Renal cortex interstitium (tissue), 11 donors: ENCODE data around the gene CLN3. TPM values are rescaled to one million over a fixed set of nuclear protein-coding genes. Genes with fewer than 3 reads are reported as not detected.
A peak's percentile ranks its signal among the peaks of the same experiment; 100 is the strongest.
"Not testable (repeated sequence)": the region's sequence is repeated elsewhere in the genome, so short reads cannot be mapped to it uniquely, and the experiment has no call there.

Experiments used
- DNase-seq, 11 donors: peaks; one replicate each; pipeline ENCODE4 v3.0.0-alpha.2; 2013; ENCODE audit warnings: low read depth in 9 of 11, low spot score in 4 of 11; ENCODE audit errors: extremely low read depth in 1 of 11
- polyA plus RNA-seq, 3 donors: library from polyadenylated mRNA; unstranded; fragments of 120-200 nt; gene quantifications; one replicate each; pipeline ENCODE4 v1.2.1, GENCODE V29; 2013; ENCODE audit not compliant: insufficient read length in 3 of 3

The CLN3 gene
- polyA plus RNA-seq, 3 donors, result 30.4 to 34.2 (median 32.8) TPM

DNA sequence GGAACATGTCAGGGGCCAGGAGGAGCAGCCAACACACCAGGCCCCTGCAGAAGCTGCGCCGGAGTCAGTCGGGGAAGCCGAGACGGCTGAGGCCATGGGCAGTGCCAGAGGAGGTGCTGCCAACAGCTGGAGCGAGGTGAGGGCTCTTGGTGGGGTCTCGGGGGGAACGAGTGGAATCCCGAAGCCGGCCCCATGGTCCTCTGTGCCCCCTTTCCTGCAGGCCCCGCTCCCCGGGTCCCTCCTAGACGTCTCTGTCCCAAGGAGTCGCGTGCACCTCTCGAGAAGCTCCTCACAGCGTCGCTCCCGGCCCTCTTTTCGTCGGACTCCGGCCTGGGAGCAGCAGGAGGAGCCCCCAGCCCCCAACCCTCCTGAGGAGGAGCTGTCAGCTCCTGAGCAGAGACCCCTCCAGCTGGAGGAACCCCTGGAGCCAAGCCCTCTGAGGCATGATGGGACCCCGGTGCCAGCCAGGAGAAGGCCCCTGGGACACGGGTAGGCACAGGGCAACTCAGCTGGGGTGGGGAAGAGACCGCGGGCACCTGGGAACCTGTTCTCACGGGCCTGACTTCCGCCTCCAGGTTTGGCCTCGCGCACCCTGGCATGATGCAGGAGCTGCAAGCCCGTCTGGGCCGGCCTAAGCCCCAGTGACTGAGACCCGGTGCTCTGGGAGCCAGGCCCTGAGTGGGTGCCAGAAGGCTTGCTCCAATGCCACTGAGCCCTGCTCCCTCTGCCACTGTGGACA, 6.2 kb upstream of the CLN3 start:
- DNase-seq, result no peak

DNA sequence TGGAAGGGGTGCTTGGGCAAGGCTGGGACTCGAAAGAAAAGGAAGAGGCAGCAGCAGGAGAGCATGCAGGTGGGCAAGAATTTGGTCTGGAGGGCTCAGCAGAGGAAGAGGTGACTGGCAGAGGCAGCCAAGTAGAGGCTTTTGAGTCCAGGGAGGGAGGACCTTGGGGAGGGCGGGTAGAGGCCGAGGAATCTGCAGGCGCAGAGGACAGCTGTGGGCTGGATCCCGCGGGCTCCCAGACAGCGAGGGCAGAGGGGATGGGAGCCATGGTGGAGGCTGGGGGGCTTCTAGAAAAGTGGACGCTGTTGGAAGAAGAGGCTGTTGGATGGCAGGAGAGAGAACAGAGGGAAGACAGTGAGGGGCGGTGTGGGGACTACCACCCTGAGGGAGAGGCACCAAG, 5.5 kb upstream of the CLN3 start:
- no peak for DNase-seq

DNA sequence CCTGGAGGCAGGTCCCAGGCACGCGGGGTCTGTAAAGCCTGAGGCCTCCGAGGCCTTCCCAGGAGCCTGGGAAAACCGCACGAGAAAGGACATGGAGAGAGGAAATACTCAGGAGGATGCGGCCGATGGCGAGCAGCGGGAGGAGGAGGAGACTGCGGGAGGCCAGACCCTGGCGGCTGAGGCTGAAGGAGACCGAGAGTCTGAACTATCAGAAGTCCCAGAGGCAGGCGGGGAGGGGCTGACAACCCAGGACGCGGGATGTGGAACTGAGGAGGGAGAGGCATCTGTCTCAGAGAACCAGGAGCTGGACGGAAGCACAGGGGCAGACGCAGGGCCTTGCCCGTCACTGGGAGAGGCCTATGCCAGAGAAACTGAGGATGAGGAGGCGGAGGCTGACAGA, 5.0 kb upstream of the CLN3 start:
- no peak for DNase-seq

DNA sequence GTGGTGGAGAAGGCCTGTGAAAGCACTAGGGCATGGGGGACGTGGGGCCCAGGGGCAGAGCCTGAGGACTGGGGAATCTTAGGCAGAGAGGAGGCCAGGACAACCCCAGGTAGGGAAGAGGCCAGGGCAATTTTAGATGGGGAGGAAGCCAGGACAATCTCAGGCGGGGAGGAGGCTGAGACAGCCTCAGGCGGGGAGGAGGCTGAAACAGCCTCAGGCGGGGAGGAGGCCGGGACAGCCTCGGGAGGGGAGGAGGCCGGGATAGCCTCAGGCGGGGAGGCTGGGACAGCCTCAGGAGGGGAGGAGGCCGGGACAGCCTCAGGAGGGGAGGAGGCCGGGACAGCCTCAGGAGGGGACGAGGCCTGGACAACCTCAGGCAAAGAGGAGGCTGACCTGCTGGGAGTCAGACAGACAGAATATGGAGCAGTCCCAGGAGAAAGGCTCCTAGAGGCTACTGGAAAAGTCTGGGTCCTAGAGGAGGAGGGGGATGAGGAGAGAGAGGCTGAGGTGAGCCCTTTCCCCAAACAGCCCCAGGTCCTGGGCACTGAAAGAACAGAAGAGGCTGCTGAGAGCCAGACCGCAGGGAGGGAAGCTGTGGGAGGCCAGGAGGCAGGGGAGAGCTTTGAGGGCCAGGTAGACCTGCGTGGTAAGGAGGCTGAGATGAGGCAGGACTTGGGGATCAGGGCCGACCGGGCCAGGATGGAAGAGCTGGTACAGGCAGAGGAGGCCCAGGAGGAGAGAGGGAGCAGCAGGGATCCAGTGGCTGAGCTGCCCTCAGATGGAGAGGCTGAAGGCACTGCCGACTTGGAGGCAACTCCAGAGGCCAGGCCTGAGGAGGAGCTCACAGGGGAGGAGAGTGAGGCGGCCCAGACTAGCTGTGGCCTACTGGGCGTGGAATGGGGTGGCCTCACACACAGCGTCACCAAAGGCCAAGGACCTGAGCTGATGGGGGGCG, 4.2 kb upstream of the CLN3 start:
- DNase-seq, result no peak

DNA sequence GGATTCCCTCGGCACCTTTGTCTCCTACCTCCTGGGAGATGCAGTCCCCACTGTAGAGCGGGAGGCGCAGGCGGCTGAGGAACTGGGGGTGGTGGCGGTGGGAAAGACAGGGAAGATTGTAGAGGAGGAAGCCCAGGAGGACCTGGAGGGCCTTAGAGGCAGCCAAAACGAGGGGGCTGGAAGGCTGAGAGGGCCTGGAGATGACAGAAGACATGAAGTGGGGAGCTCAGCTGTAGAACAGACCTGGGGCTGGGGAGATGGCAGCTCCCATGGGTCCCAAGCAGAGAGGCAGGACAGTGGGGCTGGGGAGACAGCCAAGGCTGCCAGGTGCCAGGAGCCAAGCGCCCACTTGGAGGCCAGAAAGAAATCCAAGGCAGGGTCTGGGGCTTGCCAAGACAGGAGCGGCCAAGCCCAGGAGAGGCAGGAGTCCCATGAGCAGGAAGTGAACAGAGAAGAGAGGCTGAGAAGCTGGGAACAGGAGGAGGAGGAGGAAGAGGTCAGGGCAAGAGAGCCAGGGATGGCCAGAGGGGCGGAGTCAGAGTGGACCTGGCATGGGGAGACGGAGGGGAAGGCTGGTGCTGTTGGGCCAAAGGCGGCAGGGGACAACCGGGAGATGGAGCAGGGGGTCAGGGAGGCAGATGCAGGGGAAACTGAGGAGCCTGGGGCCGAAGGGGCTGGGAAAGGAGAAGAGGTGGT, 3.4 kb upstream of the CLN3 start:
- no peak for DNase-seq

DNA sequence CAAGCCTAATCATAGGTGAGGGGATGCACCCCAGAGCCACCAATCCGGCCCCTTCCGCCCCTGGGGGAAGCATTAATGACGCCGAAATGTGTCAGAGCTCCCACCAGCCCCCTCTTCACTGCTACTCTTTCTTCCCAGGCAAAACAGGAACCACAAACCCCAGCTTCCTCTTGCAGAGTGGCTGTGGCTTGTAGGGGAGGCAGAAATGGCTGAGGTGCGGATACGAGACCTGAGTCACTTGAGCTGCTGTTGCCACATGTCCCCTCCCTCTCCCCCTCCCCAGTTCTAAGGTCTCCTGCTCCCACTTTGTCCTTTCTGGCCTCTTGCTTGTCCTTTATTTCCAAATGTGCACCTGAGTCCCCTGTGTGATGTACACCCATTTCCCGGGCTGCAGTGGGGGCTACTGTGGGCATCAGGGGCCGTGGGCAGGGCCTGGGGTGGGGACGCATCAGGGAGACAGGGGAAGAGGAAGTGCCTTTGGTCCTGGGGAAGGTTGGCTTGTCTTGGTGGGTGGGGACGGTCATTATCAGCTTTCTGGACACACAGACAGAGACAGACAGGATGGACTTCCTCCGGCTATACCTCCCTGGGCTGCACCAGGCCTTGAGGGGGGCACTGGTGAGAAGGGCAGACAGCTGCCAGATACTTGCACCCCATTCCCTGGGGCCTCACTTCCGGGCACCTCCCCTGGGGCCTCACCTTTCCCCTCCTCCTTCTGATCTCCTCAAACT, 2.4 kb upstream of the CLN3 start, which contains the start of gene APOBR:
Gene APOBR (plus strand): TSS at position 523 of the 731 bp plus-strand sequence. CDS start 39 bp downstream, at position 562.
- DNase-seq, result no peak

DNA sequence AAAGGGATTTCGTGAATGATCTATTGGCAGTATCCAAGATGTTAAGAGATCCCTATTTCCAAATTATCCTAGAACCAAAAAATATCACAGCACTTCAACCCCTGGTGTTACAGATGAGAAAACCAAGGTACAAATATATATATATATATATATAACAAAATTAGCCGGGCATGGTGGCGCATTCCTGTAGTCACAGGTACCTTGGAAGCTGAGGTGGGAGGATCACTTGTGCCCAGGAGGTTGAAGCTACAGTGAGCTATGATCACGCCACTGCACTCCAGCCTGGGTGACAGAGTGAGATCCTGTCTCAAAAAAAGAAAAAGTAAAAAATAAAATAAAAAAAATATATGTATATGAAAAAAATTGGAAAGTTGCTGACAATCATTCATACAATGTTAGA, 637 bp upstream of the CLN3 start:
- DNase-seq, result no peak

DNA sequence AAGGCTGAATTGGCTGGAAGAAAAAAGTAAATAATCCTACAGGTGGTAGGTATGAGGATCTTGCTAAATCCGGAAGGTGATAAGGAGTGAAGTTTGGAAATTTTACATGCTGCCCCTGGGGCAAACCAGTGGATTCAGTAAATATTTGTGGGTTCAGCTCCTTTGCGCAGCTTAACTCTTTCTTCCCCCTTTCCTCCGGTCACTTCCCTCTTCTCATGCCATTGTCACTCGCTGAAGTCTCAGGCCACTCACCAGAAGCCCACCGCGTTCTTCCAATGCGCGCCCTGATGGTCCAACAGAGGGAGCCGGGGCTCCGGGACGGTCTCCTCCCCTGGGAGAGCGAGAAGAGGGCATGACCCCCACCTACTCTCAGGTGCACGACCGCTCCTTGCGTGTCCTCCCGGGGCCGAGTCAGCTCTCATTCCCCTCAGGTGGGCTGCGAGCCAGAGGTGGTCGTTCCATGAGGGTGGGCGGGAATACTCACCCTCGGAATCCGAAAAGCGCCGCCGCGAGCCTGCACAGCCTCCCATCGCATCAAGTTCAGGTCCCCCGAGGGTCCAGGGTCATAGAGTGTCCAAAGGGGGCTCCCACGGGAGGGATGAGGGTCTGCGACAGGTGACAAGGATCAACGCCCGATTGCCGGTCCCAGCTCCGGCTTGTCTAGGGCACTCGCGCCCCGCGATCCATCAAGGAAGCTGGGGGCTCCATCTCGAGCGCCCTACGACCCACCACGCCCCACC, 474 bp downstream of the CLN3 start:
- DNase-seq, result peak in 3 of 11 donors; percentile 7 to 18 (median 10)

DNA sequence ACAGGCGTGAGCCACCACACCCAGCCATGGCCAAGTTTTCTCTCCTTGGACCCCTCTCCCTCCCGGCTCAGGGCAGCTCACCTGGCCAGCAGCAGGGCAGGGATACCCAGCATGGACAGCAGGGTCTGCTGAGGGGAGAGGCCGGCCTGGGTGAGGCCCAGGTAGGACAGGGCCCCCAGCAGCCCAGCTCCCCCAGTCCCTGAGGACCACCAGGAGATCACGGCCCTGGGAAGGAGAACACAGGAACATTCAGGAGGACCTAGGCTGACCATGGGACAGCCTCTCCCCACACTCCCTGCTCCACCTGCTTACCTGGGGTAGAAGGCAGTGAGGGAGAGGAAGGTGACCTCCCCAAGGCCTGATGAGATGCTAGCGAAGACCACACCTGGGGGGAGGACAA, 5.6 kb downstream of the CLN3 start:
- no peak for DNase-seq

DNA sequence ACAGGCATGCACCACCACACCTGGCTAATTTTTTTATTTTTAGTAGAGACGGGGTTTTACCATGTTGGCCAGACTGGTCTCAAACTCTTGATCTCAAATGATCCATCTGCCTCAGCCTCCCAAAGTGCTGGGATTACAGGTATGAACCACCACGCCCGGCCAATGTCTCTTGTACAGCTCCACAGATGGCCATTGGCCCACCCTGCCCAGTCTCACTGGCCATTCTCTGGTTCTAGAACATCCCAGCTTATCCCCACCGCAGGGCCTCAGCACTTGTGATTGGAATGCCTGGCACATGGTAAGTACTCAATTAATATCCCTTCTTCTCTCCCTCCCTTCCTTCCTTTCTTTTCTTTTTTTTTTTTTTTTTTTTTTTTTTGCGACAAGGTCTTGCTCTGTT, 8.5 kb downstream of the CLN3 start:
- not testable (repeated sequence) for DNase-seq

DNA sequence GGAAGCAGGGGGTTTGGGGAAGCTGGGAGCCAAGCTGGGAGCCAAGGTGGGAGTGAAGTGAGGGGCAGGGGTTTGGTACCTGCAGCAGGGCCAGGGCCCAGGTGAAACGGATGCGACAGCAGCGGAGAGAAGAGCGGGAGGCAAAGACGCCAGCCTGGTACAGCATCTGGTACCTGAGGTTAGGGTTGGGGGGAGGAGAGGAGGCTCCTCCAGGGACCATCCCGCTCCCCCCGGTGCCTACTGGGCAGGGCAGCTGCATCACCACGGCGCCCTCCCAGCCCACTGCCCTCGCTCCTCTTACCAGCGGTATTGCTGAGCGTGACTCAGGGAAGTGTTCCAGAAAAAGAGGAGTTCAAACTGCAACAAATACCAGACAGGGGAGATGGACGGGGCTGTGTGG, 9.8 kb downstream of the CLN3 start:
- no peak for DNase-seq

DNA sequence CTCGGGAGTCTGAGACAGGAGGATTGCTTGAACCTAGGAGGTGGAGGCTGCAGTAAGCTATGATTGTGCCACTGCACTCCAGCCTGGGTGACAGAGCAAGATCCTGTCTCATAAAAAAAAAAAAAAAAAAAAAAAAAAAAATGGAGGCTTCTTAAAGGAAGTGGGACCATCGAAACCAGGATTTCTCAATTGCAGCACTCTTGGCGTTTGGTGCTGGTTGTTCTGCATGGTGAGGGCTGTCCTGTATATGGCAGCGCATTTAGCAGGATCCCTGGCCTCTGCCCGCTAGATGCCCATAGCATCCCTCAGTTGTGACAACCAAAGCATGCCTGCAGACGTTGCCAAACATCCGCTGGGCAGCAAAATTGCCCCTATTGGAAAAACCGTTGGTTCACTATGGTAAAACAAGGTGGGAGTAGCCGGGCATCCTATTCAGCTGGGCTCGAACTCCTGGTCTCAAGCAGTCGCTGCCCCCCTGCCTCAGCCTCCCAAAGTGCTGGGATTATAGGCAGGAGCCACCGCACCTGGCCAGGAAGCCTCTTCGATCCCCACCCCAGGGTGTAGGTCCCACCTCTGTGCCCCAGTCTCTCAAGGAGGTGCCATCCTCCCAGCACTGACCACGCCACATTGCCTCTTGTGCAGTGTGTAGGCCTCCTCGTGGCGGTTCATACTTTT, 13.2 kb downstream of the CLN3 start:
- no peak for DNase-seq

DNA sequence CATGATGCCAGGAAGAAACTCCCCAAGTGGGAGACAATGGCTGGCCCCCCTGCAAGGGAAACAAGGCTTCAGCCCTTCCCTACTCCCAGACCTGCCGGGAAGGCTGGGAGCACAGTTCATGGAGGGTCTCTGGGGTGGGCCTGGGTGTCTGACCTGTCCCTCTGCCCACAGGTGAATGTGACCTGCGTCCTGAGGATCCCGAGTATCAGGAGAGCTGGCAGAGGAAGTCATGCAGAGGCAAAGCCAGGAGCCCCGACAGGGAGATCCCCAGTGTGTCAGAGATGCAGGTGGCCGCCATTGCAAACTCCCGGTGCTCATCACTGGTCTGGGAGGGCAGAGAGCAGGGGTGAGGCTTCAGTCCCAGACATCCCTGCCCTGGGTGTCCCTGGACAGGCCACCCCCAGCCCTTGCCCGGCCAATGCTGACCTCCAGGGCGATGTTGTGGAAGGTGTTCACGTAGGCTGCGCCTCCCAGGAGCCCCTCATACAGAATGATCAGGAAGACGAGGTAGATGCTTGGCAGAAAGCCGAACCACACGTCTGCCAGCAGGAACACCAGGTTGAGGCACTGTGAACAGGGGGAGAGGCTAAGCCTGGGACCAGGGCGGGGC, 14.5 kb downstream of the CLN3 start:
- no peak for DNase-seq

DNA sequence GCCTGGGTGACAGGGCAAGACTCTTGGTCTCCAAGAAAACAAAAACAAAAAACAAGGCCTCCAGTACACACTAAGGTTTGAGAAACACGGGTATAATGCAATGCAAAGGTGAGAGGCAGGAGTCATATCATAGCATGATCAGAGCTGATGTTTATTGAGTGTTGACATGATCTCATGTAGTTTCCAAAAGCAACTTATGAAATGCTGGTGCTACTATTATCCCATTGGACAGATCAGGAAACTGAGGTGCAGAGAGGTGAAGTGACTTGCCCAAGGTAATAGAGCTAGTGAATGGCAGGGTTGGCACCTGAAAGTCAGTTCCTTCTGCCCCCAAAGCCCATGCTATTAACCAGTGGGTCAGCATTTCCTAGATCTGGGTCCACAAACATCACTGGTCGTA, 16.7 kb downstream of the CLN3 start:
- DNase-seq, result no peak

DNA sequence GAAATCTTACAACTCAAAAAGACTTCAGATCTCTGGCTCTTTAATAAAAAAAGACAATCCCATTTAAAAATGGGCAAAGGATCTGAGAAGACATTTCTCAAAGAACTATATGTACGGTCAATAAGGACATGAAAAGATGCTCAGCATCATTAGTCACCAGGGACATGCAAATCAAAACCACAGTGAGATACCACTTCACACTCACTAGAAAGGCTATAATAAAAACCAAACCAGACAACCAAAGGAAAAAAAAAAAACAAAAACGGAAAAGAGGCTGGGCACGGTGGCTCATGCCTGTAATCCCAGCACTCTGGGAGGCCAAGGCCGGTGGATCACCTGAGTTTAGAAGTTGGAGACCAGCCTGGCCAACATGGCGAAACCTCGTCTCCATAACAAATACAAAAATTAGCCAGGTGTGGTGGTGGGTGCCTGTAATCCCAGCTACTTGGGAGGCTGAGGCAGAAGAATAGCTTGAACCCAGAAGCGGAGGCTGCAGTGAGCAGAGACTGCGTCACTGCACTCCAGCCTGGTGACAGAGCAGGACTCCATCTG, 18.1 kb downstream of the CLN3 start:
- no peak for DNase-seq

DNA sequence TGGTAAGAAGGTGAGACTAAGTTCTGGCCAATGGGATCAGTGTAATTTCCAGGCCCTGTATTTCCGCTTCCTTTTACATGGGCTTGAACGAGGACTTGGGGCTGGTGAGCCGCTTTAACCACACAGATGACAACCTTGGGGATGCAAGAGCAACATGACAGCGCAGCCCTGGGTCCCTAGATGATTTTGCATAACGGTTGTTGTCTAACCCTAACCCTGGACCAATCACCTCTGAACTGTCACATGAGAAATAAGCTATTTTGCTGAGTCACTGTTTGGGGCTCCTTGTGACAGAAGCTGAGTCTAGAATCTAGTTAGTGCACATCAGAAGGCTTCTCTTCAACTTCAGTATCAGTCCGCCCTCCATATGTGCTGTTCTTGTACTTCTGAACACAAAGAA, 44.8 kb downstream of the CLN3 start:
- DNase-seq, result not testable (repeated sequence)

DNA sequence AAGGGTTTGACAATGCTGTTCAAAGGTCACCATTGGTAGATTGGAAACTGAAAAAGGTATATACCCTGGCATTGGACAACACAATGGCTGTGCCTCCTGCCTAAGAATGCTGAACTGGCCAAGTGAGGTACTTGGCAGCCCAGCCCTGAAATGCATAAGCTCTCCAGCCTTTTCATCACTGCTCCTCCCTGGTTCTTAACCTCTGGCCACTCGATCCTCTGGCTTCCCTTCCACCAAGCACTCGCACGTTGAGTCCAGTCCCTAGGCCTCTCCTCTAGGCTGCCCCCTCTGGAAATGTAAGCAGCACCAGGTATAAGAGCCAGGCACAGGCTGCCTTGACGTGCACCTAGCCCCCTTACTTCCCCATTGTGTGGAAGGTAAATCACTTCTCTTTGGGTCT, 45.5 kb downstream of the CLN3 start:
- DNase-seq, result not testable (repeated sequence)
